WTC11 (cell line): ENCODE data around the gene SETD4. TPM values are rescaled to one million over a fixed set of nuclear protein-coding genes. Genes with fewer than 3 reads are reported as not detected.

Experiments used
- ATAC-seq: fragments of 200-7000 bp; cut with Tn5 transposase; 2 replicates; pipeline ENCODE4 v1.10.0; 2021; ENCODE audit warnings: mild to moderate bottlenecking, moderate library complexity
- CTCF ChIA-PET: fragments of 300-600 bp; sonication (Branson Sonifier 250); formaldehyde crosslinking; loops from one replicate; lab custom pipeline; 2021; ENCODE audit warnings: antibody characterized with exemption; lab: Charles Lee
- POLR2A ChIA-PET: fragments of 350-600 bp; sonication (Branson Sonifier 250); formaldehyde crosslinking; loops from one replicate; lab custom pipeline; 2021; ENCODE audit warnings: antibody characterized with exemption; lab: Charles Lee
- DNase-seq: peaks from one replicate; pipeline ENCODE4 v3.0.0; 2021; ENCODE audit warnings: low spot score
- H3K27ac Mint-ChIP-seq: 2 replicates; pipeline ENCODE4 v1.8.0; 2021; ENCODE audit warnings: mixed read lengths
- H3K27me3 Mint-ChIP-seq: 2 replicates; pipeline ENCODE4 v1.8.0; 2021; ENCODE audit warnings: low read depth, mild to moderate bottlenecking, moderate library complexity, mixed read lengths
- H3K36me3 Mint-ChIP-seq: 2 replicates; pipeline ENCODE4 v1.8.0; 2021; ENCODE audit warnings: mixed read lengths
- H3K4me1 Mint-ChIP-seq: 2 replicates; pipeline ENCODE4 v1.8.0; 2022; ENCODE audit warnings: mixed read lengths
- H3K4me3 Mint-ChIP-seq: 2 replicates; pipeline ENCODE4 v1.8.0; 2021; ENCODE audit warnings: mild to moderate bottlenecking, moderate library complexity, mixed read lengths
- H3K9me3 Mint-ChIP-seq: 2 replicates; pipeline ENCODE4 v1.8.0; 2021; ENCODE audit warnings: mixed read lengths
- CREB1 ChIP-seq: sonication (generic); formaldehyde crosslinking; IDR thresholded peaks from 2 replicates; pipeline ENCODE4 v1.8.0; 2023; ENCODE audit warnings: mild to moderate bottlenecking, missing genetic modification reagents
- CREM ChIP-seq: sonication (generic); formaldehyde crosslinking; IDR thresholded peaks from 2 replicates; pipeline ENCODE4 v1.8.1; 2022; ENCODE audit warnings: mild to moderate bottlenecking, missing genetic modification reagents, moderate library complexity
- CTCF ChIP-seq: fragments of 200-600 bp; IDR thresholded peaks from 2 replicates; pipeline ENCODE4 v1.8.0; 2022; ENCODE audit warnings: antibody characterized with exemption
- EMX1 ChIP-seq: fragments of 250-450 bp; sonication (Bioruptor Pico); IDR thresholded peaks from 2 replicates; pipeline ENCODE4 v1.8.0; 2021; ENCODE audit warnings: mild to moderate bottlenecking
- ESRRA ChIP-seq: sonication (generic); formaldehyde crosslinking; IDR thresholded peaks from 2 replicates; pipeline ENCODE4 v1.8.1; 2022; ENCODE audit warnings: mild to moderate bottlenecking, missing genetic modification reagents, borderline replicate concordance
- FOXK1 ChIP-seq: sonication (generic); formaldehyde crosslinking; IDR thresholded peaks from 2 replicates; pipeline ENCODE4 v1.8.0; 2022; ENCODE audit warnings: mild to moderate bottlenecking, moderate library complexity, missing genetic modification reagents
- GRHL2 ChIP-seq: fragments of 250-450 bp; sonication (Bioruptor Pico); IDR thresholded peaks from 2 replicates; pipeline ENCODE4 v1.8.0; 2022; ENCODE audit warnings: mild to moderate bottlenecking, moderate library complexity; ENCODE audit not compliant: insufficient replicate concordance, severe bottlenecking
- KAT7 ChIP-seq: sonication (generic); formaldehyde crosslinking; IDR thresholded peaks from 2 replicates; pipeline ENCODE4 v1.8.1; 2023; ENCODE audit warnings: missing genetic modification reagents, mild to moderate bottlenecking, borderline replicate concordance
- NFE2L1 ChIP-seq: sonication (generic); formaldehyde crosslinking; IDR thresholded peaks from 2 replicates; pipeline ENCODE4 v1.8.1; 2023; ENCODE audit warnings: missing genetic modification reagents
- NR3C1 ChIP-seq: sonication (generic); formaldehyde crosslinking; conservative IDR thresholded peaks from 2 replicates; pipeline ENCODE4 v1.8.1; 2023; ENCODE audit warnings: low read depth, mild to moderate bottlenecking, missing genetic modification reagents
- OVOL2 ChIP-seq: fragments of 250-450 bp; sonication (Bioruptor Pico); IDR thresholded peaks from 2 replicates; pipeline ENCODE4 v1.9.0; 2021; ENCODE audit warnings: mild to moderate bottlenecking, borderline replicate concordance
- SMAD3 ChIP-seq: sonication (generic); formaldehyde crosslinking; IDR thresholded peaks from 2 replicates; pipeline ENCODE4 v1.8.0; 2022; ENCODE audit warnings: missing genetic modification reagents, mild to moderate bottlenecking, borderline replicate concordance
- ZNF219 ChIP-seq: sonication (generic); formaldehyde crosslinking; IDR thresholded peaks from 2 replicates; pipeline ENCODE4 v1.8.0; 2023; ENCODE audit warnings: missing genetic modification reagents, mild to moderate bottlenecking, borderline replicate concordance
- ZNF232 ChIP-seq: sonication (generic); formaldehyde crosslinking; IDR thresholded peaks from 2 replicates; pipeline ENCODE4 v1.8.0; 2022; ENCODE audit warnings: mild to moderate bottlenecking, missing genetic modification reagents
- total RNA-seq: library from RNA; stranded (reverse); gene quantifications from 3 replicates; pipeline ENCODE4 v1.2.3, GENCODE V29; 2021
- TF ChIP-seq, protein P1 (sequence below): fragments of 250-450 bp; sonication (Bioruptor Pico); IDR thresholded peaks from 2 replicates; pipeline ENCODE4 v1.9.0; 2021; ENCODE audit warnings: mild to moderate bottlenecking
- TF ChIP-seq, protein P2 (sequence below): sonication (generic); formaldehyde crosslinking; IDR thresholded peaks from 2 replicates; pipeline ENCODE4 v1.8.0; 2023; ENCODE audit warnings: missing genetic modification reagents, mild to moderate bottlenecking, borderline replicate concordance
- TF ChIP-seq, protein P3 (sequence below): sonication (generic); formaldehyde crosslinking; IDR thresholded peaks from 2 replicates; pipeline ENCODE4 v1.8.1; 2023; ENCODE audit warnings: mild to moderate bottlenecking, missing genetic modification reagents, moderate library complexity
- TF ChIP-seq, protein P4 (sequence below): sonication (generic); formaldehyde crosslinking; IDR thresholded peaks from 2 replicates; pipeline ENCODE4 v1.8.0; 2023; ENCODE audit warnings: mild to moderate bottlenecking, missing genetic modification reagents
- TF ChIP-seq, protein P5 (sequence below): sonication (generic); formaldehyde crosslinking; IDR thresholded peaks from 2 replicates; pipeline ENCODE4 v1.8.0; 2022; ENCODE audit warnings: mild to moderate bottlenecking, missing genetic modification reagents

The SETD4 gene
- total RNA-seq, 1 experiment from 2014 or later = 64.8 TPM

- ChIA-PET CTCF (no interaction called here), POLR2A (no interaction called here)
- Mint-ChIP-seq H3K4me1 (no peaks in the 10 kb centered on the region), H3K9me3 (peaks cover 3% of the 10 kb centered on the region; the same call in 1 of the 2 replicates), H3K4me3 (no peak overlapping the region), H3K36me3 (no peaks in the 10 kb centered on the region), H3K27ac (no peak overlapping the region), H3K27me3 (no peaks in the 10 kb centered on the region)
- ATAC-seq (no peak), DNase-seq (no peak)
- TF ChIP-seq SMAD3 (CRISPR knock-in tag) = no peak
- TF ChIP-seq FOXK1 = no peak
- TF ChIP-seq, protein P1, sequence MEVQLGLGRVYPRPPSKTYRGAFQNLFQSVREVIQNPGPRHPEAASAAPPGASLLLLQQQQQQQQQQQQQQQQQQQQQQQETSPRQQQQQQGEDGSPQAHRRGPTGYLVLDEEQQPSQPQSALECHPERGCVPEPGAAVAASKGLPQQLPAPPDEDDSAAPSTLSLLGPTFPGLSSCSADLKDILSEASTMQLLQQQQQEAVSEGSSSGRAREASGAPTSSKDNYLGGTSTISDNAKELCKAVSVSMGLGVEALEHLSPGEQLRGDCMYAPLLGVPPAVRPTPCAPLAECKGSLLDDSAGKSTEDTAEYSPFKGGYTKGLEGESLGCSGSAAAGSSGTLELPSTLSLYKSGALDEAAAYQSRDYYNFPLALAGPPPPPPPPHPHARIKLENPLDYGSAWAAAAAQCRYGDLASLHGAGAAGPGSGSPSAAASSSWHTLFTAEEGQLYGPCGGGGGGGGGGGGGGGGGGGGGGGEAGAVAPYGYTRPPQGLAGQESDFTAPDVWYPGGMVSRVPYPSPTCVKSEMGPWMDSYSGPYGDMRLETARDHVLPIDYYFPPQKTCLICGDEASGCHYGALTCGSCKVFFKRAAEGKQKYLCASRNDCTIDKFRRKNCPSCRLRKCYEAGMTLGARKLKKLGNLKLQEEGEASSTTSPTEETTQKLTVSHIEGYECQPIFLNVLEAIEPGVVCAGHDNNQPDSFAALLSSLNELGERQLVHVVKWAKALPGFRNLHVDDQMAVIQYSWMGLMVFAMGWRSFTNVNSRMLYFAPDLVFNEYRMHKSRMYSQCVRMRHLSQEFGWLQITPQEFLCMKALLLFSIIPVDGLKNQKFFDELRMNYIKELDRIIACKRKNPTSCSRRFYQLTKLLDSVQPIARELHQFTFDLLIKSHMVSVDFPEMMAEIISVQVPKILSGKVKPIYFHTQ = no peak
- no peak for TF ChIP-seq ESRRA
- TF ChIP-seq, protein P2, sequence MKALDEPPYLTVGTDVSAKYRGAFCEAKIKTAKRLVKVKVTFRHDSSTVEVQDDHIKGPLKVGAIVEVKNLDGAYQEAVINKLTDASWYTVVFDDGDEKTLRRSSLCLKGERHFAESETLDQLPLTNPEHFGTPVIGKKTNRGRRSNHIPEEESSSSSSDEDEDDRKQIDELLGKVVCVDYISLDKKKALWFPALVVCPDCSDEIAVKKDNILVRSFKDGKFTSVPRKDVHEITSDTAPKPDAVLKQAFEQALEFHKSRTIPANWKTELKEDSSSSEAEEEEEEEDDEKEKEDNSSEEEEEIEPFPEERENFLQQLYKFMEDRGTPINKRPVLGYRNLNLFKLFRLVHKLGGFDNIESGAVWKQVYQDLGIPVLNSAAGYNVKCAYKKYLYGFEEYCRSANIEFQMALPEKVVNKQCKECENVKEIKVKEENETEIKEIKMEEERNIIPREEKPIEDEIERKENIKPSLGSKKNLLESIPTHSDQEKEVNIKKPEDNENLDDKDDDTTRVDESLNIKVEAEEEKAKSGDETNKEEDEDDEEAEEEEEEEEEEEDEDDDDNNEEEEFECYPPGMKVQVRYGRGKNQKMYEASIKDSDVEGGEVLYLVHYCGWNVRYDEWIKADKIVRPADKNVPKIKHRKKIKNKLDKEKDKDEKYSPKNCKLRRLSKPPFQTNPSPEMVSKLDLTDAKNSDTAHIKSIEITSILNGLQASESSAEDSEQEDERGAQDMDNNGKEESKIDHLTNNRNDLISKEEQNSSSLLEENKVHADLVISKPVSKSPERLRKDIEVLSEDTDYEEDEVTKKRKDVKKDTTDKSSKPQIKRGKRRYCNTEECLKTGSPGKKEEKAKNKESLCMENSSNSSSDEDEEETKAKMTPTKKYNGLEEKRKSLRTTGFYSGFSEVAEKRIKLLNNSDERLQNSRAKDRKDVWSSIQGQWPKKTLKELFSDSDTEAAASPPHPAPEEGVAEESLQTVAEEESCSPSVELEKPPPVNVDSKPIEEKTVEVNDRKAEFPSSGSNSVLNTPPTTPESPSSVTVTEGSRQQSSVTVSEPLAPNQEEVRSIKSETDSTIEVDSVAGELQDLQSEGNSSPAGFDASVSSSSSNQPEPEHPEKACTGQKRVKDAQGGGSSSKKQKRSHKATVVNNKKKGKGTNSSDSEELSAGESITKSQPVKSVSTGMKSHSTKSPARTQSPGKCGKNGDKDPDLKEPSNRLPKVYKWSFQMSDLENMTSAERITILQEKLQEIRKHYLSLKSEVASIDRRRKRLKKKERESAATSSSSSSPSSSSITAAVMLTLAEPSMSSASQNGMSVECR (CRISPR knock-in tag) = no peak
- TF ChIP-seq OVOL2 (CRISPR knock-in tag) = no peak
- no peak for TF ChIP-seq CREB1 (CRISPR knock-in tag)
- no peak for TF ChIP-seq ZNF232 (CRISPR knock-in tag)
- TF ChIP-seq EMX1 (CRISPR knock-in tag) = no peak
- TF ChIP-seq GRHL2 (CRISPR knock-in tag) = no peak
- no peak for TF ChIP-seq NR3C1
- TF ChIP-seq, protein P3, sequence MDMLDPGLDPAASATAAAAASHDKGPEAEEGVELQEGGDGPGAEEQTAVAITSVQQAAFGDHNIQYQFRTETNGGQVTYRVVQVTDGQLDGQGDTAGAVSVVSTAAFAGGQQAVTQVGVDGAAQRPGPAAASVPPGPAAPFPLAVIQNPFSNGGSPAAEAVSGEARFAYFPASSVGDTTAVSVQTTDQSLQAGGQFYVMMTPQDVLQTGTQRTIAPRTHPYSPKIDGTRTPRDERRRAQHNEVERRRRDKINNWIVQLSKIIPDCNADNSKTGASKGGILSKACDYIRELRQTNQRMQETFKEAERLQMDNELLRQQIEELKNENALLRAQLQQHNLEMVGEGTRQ (CRISPR knock-in tag) = no peak
- TF ChIP-seq NFE2L1 (CRISPR knock-in tag) = no peak
Observed at GRCh38 chr21:35993875-35994490, 66.3 kb downstream of the SETD4 start.

- Mint-ChIP-seq H3K4me3 (no peak overlapping the region), H3K27ac (no peak overlapping the region), H3K4me1 (no peaks in the 10 kb centered on the region), H3K27me3 (no peaks in the 10 kb centered on the region), H3K36me3 (no peaks in the 10 kb centered on the region), H3K9me3 (no peaks in the 10 kb centered on the region)
- no peak for ATAC-seq
- DNase-seq = no peak
- ChIA-PET POLR2A (no interaction called here), CTCF (no interaction called here)
- TF ChIP-seq, protein P4, sequence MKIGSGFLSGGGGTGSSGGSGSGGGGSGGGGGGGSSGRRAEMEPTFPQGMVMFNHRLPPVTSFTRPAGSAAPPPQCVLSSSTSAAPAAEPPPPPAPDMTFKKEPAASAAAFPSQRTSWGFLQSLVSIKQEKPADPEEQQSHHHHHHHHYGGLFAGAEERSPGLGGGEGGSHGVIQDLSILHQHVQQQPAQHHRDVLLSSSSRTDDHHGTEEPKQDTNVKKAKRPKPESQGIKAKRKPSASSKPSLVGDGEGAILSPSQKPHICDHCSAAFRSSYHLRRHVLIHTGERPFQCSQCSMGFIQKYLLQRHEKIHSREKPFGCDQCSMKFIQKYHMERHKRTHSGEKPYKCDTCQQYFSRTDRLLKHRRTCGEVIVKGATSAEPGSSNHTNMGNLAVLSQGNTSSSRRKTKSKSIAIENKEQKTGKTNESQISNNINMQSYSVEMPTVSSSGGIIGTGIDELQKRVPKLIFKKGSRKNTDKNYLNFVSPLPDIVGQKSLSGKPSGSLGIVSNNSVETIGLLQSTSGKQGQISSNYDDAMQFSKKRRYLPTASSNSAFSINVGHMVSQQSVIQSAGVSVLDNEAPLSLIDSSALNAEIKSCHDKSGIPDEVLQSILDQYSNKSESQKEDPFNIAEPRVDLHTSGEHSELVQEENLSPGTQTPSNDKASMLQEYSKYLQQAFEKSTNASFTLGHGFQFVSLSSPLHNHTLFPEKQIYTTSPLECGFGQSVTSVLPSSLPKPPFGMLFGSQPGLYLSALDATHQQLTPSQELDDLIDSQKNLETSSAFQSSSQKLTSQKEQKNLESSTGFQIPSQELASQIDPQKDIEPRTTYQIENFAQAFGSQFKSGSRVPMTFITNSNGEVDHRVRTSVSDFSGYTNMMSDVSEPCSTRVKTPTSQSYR (CRISPR knock-in tag) = no peak
- TF ChIP-seq CTCF (no peak), CREB1 (CRISPR knock-in tag) (no peak), ESRRA (no peak), CREM (CRISPR knock-in tag) (no peak), ZNF219 (CRISPR knock-in tag) (no peak), KAT7 (CRISPR knock-in tag) (no peak)
- TF ChIP-seq, protein P5, sequence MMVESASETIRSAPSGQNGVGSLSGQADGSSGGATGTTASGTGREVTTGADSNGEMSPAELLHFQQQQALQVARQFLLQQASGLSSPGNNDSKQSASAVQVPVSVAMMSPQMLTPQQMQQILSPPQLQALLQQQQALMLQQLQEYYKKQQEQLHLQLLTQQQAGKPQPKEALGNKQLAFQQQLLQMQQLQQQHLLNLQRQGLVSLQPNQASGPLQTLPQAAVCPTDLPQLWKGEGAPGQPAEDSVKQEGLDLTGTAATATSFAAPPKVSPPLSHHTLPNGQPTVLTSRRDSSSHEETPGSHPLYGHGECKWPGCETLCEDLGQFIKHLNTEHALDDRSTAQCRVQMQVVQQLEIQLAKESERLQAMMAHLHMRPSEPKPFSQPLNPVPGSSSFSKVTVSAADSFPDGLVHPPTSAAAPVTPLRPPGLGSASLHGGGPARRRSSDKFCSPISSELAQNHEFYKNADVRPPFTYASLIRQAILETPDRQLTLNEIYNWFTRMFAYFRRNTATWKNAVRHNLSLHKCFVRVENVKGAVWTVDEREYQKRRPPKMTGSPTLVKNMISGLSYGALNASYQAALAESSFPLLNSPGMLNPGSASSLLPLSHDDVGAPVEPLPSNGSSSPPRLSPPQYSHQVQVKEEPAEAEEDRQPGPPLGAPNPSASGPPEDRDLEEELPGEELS (CRISPR knock-in tag) = no peak
Observed at GRCh38 chr21:35991131-35991530, 69.2 kb downstream of the SETD4 start.
